ENCODE results near the gene EIF4E2. TPM values are rescaled to one million over a fixed set of nuclear protein-coding genes. Genes with fewer than 3 reads are reported as not detected.

The EIF4E2 gene
- total RNA-seq, 4 donors from 2014 or later = 34.7 to 81.3 (median 58.0) TPM

GRCh38 chr2:232576995-232577394, 26.5 kb downstream of the EIF4E2 start:
- peaks cover 4 to 98% (median 9%) of the 10 kb centered on the region in 3 donors for H3K36me3 ChIP-seq
- intact Hi-C loops (cut with DNase I) = no loop called here
- H3K27ac ChIP-seq = no peak overlapping the region
- WGBS, 2 donors = 55 to 88% methylated on average over 2 of the region's 2 CpGs
- no peak overlapping the region for H3K4me3 ChIP-seq
- DNase-seq = no peak
- H3K9me3 ChIP-seq = no peaks in the 10 kb centered on the region
- no peaks in the 10 kb centered on the region for H3K4me1 ChIP-seq
- no peak for TF ChIP-seq POLR2A (IDR thresholded peaks at IDR 0.05)
- no peaks in the 10 kb centered on the region for H3K27me3 ChIP-seq

- no peak for DNase-seq
- Histone ChIP-seq H3K27ac (no peak overlapping the region), H3K4me3 (no peak overlapping the region), H3K4me1 (no peaks in the 10 kb centered on the region), H3K27me3 (no peaks in the 10 kb centered on the region), H3K36me3 (peaks cover 4 to 98% (median 9%) of the 10 kb centered on the region in 3 donors), H3K9me3 (no peaks in the 10 kb centered on the region)
- TF ChIP-seq POLR2A (IDR thresholded peaks at IDR 0.05) = no peak
- TF ChIP-seq CTCF (IDR thresholded peaks at IDR 0.05) = no peak
- intact Hi-C loops (cut with DNase I) = no loop called here
- WGBS, 2 donors = 91 to 92% methylated on average over 2 of the region's 2 CpGs
Observed at GRCh38 chr2:232577841-232578240, 27.4 kb downstream of the EIF4E2 start.

- Histone ChIP-seq H3K4me1 (no peaks in the 10 kb centered on the region), H3K27ac (no peak overlapping the region), H3K27me3 (no peaks in the 10 kb centered on the region), H3K9me3 (no peaks in the 10 kb centered on the region), H3K36me3 (peaks cover 4 to 98% (median 7%) of the 10 kb centered on the region in 3 donors), H3K4me3 (no peak overlapping the region)
- intact Hi-C loops (cut with DNase I) = no loop called here
- 83 to 89% methylated on average over 2 of the region's 2 CpGs for WGBS, 2 donors
- DNase-seq = no peak
- no peak for TF ChIP-seq POLR2A (IDR thresholded peaks at IDR 0.05)
Observed at GRCh38 chr2:232578626-232579025, 28.1 kb downstream of the EIF4E2 start.

- Histone ChIP-seq H3K4me3 (no peak overlapping the region), H3K36me3 (peaks cover 0 to 90% (median 4%) of the 10 kb centered on the region in 3 donors), H3K4me1 (no peaks in the 10 kb centered on the region), H3K9me3 (no peaks in the 10 kb centered on the region), H3K27me3 (no peaks in the 10 kb centered on the region), H3K27ac (no peak overlapping the region)
- intact Hi-C loops (cut with DNase I) = no loop called here
- no peak for DNase-seq
- WGBS, 2 donors = 86 to 94% methylated on average over 6 of the region's 6 CpGs
- TF ChIP-seq POLR2A (IDR thresholded peaks at IDR 0.05) = no peak
- no peak for TF ChIP-seq CTCF (IDR thresholded peaks at IDR 0.05)
Observed at GRCh38 chr2:232580648-232580981, 30.1 kb downstream of the EIF4E2 start.

- no peak for TF ChIP-seq POLR2A (IDR thresholded peaks at IDR 0.05)
- no peak for TF ChIP-seq CTCF (IDR thresholded peaks at IDR 0.05)
- Histone ChIP-seq H3K4me1 (no peaks in the 10 kb centered on the region), H3K9me3 (no peaks in the 10 kb centered on the region), H3K36me3 (peaks cover 0 to 79% (median 4%) of the 10 kb centered on the region in 3 donors), H3K27ac (no peak overlapping the region), H3K4me3 (no peak overlapping the region), H3K27me3 (no peaks in the 10 kb centered on the region)
- no peak for DNase-seq
- intact Hi-C loops (cut with DNase I) = no loop called here
Observed at GRCh38 chr2:232581725-232582124, 31.2 kb downstream of the EIF4E2 start.

- TF ChIP-seq POLR2A (IDR thresholded peaks at IDR 0.05) = no peak
- no peak for TF ChIP-seq CTCF (IDR thresholded peaks at IDR 0.05)
- no peaks in the 10 kb centered on the region for H3K27me3 ChIP-seq
- WGBS, 2 donors = 81 to 92% methylated on average over 6 of the region's 6 CpGs
- intact Hi-C loops (cut with DNase I) = no loop called here
- H3K27ac ChIP-seq = no peak overlapping the region
- no peak overlapping the region for H3K4me3 ChIP-seq
- DNase-seq = no peak
- peaks cover 3 to 25% (median 14%) of the 10 kb centered on the region in 3 donors for H3K4me1 ChIP-seq
- peaks cover 0 to 55% (median 4%) of the 10 kb centered on the region in 3 donors for H3K36me3 ChIP-seq
- H3K9me3 ChIP-seq = no peaks in the 10 kb centered on the region
Observed at GRCh38 chr2:232584238-232584637, 33.7 kb downstream of the EIF4E2 start.

Measured in esophagus squamous epithelium (tissue), 5 donors.